ENCODE results near the gene CLINT1. TPM values are rescaled to one million over a fixed set of nuclear protein-coding genes. Genes with fewer than 3 reads are reported as not detected.

The CLINT1 gene
- total RNA-seq, 1 donor from 2014 or later: 85.2 TPM

DNA sequence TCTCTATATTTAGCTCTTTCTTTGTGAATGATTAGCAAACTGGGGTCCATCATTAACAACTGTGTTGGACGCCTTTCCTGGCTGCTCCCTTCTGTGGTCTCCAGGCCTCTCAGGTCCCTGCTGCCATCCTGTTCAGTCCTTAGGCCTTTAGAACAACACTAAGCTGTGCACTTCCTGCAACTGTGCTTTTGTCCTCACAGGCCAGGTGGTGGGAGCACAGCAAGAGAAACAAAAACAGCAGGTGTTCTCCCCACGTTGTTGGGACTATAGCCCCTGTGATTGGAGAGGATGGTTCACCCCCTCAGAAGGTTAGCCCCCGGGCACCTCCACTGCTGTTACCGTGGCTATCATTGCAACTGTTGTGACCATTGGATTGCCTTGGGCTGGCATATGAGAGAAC lies 41.7 kb upstream of the CLINT1 start:
- H3K36me3 ChIP-seq (ENCODE audit: control insufficient read depth, insufficient read depth, low read length): no peaks in the 10 kb centered on the region
- TF ChIP-seq, protein P1, sequence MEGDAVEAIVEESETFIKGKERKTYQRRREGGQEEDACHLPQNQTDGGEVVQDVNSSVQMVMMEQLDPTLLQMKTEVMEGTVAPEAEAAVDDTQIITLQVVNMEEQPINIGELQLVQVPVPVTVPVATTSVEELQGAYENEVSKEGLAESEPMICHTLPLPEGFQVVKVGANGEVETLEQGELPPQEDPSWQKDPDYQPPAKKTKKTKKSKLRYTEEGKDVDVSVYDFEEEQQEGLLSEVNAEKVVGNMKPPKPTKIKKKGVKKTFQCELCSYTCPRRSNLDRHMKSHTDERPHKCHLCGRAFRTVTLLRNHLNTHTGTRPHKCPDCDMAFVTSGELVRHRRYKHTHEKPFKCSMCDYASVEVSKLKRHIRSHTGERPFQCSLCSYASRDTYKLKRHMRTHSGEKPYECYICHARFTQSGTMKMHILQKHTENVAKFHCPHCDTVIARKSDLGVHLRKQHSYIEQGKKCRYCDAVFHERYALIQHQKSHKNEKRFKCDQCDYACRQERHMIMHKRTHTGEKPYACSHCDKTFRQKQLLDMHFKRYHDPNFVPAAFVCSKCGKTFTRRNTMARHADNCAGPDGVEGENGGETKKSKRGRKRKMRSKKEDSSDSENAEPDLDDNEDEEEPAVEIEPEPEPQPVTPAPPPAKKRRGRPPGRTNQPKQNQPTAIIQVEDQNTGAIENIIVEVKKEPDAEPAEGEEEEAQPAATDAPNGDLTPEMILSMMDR (IDR thresholded peaks at IDR 0.05; ENCODE audit: insufficient read depth, low read length, poor library complexity, severe bottlenecking): no peak
- H3K27me3 ChIP-seq (ENCODE audit: control insufficient read depth, insufficient read depth, low read length): no peaks in the 10 kb centered on the region

DNA sequence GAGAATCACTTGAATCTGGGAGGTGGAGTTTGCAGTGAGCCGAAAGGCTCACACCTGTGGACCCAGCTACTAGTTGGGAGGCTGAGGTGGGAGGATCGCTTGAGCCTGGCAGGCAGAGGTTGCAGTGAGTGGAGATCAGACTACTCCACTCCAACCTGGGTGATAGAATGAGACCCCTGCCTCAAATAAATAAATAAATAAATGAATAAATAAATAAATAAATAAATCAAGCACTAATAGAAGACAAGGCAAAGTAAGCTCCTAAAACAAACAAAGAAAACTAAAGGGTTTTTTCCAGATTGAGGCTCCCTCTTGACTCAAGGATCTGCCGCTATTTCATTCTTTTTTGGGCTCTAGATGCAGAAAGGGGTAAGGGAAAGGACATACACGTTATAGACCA lies 34.7 kb upstream of the CLINT1 start:
- DNase-seq (ENCODE audit: low read depth): no peak
- H3K36me3 ChIP-seq (ENCODE audit: control insufficient read depth, insufficient read depth, low read length): no peaks in the 10 kb centered on the region
- no peaks in the 10 kb centered on the region for H3K27me3 ChIP-seq (ENCODE audit: control insufficient read depth, insufficient read depth, low read length)
- no peak overlapping the region for H3K4me3 ChIP-seq (ENCODE audit: low read depth, low read length)
- TF ChIP-seq, protein P1 (IDR thresholded peaks at IDR 0.05; ENCODE audit: insufficient read depth, low read length, poor library complexity, severe bottlenecking): no peak

More for the DNA sequence above, 41.7 kb upstream of the CLINT1 start:
- DNase-seq (ENCODE audit: low read depth): no peak
- H3K4me3 ChIP-seq (ENCODE audit: low read depth, low read length): no peak overlapping the region

DNA sequence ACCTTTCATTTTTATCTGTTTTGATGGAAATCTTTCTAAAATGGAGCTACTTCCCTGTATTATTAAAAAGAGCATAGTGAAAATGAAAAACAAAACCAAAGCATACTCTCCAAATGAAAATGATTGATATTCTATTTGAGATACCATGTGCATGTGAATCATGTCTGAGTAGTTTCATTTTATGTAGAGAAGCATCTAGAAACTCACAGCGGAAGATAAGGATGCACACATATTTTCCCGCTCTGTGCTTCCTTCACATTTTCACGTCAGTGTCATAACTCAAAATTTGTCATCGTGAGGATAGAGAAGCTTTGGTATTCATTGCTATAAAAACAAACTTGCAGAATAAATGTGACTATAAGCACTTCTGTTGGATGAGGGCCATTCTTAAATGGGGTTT lies 34.0 kb upstream of the CLINT1 start:
- Histone ChIP-seq H3K36me3 (ENCODE audit: control insufficient read depth, insufficient read depth, low read length) (no peaks in the 10 kb centered on the region), H3K27me3 (ENCODE audit: control insufficient read depth, insufficient read depth, low read length) (no peaks in the 10 kb centered on the region), H3K4me3 (ENCODE audit: low read depth, low read length) (no peak overlapping the region)
- TF ChIP-seq, protein P1 (IDR thresholded peaks at IDR 0.05; ENCODE audit: insufficient read depth, low read length, poor library complexity, severe bottlenecking): no peak
- DNase-seq (ENCODE audit: low read depth): no peak

DNA sequence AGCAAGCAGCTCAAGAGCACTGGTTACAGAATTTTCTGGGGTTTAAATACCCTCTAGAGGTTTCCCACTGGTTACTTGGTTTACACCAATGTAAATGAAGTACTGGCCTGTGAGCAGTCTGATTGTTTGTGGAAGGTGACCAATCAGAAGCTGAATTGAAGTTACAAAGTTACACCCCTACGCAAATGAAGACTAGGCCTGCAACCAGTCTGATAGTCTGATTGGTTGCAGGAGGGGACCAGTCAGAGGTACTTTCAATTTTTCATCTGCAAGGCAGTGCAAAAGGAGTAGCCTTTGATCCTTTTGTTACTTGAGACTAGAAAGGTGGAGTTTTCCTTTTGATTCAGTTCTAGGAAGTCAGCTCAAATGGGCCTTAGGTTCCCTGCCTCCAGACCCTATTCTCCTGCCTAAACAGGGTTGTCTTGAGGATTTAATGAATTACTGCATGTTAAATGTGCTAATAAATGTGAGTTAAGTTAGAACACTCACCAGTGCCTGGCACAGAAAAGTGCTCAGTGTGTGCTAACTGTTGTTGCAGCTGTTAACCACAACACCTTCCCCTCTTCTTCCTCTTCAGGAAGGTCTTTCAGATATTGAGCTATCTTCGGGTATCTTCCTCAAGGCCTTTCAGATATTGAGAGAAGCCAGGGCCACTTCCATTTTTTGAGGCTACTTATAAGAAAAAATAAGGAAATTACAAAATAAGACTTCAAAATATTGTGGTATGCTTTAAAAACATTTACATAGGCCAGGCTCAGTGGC lies 32.1 kb upstream of the CLINT1 start:
- Histone ChIP-seq H3K27me3 (ENCODE audit: control insufficient read depth, insufficient read depth, low read length) (no peaks in the 10 kb centered on the region), H3K4me3 (ENCODE audit: low read depth, low read length) (no peak overlapping the region), H3K36me3 (ENCODE audit: control insufficient read depth, insufficient read depth, low read length) (no peaks in the 10 kb centered on the region)
- TF ChIP-seq, protein P1 (IDR thresholded peaks at IDR 0.05; ENCODE audit: insufficient read depth, low read length, poor library complexity, severe bottlenecking): no peak
- DNase-seq (ENCODE audit: low read depth): no peak

DNA sequence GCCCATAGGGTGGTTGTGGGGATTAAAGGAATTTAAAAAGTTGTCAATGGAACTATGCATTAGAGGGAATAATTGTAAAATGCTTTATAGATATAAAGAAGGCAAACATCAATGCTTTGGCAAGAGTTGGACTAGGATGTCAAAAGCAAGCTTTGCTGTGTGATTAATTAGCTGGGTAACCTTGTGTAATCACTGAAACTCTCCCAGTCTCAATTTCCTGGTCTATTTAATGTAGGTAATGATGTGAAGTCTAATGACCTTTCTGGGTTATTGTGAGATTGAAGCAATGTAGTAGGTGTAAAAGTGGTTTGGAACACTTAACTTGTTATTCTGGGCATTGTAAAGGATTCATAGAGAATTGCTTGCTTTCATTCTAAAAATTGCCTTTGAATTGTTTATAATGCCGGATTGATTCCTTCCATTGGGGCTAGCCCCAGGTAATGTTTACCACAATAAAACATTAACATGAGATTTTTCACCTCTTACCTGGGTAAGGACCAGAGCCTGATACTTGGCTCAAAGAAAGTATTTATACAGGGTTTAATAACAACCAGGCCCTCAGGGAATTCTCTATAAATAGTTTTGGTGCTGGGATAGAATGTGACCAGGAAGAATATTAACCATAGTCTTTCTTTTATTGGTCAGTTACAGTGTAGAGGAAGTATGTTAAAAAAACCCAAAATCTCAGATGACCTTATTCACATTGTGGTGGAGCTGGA lies 30.0 kb upstream of the CLINT1 start:
- Histone ChIP-seq H3K36me3 (ENCODE audit: control insufficient read depth, insufficient read depth, low read length) (no peaks in the 10 kb centered on the region), H3K27me3 (ENCODE audit: control insufficient read depth, insufficient read depth, low read length) (no peaks in the 10 kb centered on the region), H3K4me3 (ENCODE audit: low read depth, low read length) (no peak overlapping the region)
- TF ChIP-seq, protein P1 (IDR thresholded peaks at IDR 0.05; ENCODE audit: insufficient read depth, low read length, poor library complexity, severe bottlenecking): no peak
- DNase-seq (ENCODE audit: low read depth): no peak
